ENCODE results near the gene CLN5. TPM values are rescaled to one million over a fixed set of nuclear protein-coding genes. Genes with fewer than 3 reads are reported as not detected.

The CLN5 gene
- total and polyA plus RNA-seq, 2 of the 4 experiments (the other 2 are of a cell fraction): 11.3 to 15.1 TPM

DNA sequence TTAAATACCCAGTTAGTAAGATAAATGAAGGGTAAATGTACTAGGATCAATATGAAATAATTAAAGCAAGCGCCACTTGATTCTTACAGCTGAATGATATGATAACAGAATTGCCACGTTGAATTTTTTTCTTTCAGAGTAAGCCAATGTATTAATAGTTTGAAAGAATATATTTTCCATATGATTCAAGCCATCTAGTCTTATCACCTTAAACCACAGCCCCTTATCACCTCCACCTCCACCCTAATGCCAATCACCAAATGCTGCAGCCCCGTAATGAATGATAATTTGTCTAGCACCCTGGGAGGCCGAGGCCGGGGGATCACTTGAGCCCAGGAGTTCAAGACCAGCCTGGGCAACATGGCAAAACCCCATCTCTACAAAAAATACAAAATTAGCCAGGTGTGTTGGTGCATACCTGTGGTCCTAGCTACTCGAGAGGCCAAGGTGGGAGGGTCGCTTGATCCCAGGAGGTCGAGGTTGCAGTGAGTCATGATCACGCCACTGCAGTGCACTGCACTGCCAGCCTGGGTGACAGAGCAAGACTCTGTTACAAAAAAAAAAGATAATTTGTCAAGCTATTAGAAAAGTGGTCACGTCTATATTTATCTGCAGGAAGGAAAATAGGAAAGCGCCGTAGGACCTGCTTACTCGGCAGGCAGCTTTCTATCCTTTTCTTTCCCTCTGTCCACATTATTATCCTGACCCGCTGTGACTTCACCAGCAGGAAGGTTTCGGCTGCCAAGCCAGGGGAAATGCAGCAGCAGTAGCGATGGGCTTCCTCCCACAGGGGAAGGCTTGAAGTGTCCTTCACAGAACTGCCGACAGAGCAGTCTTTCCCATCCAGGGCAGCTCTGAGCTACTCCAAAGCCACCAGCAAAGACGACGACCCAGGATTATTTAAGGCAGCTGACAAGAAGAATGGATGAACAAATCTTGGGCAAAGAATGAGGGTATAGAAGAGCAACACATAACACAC is 19.7 kb upstream of the CLN5 start:
- CTCF ChIA-PET: no interaction called here
- H4K5ac ChIP-seq (ENCODE audit: low read depth, low read length): no peak overlapping the region
- no peaks in the 10 kb centered on the region for H3K79me1 ChIP-seq (ENCODE audit: low read depth in 1 of 2, low read length in 2 of 2)
- H3K9me1 ChIP-seq (ENCODE audit: insufficient read depth, low read length): no peaks in the 10 kb centered on the region
- H4K20me1 ChIP-seq (ENCODE audit: insufficient read depth, low read length): no peaks in the 10 kb centered on the region
- H3K4me1 ChIP-seq (ENCODE audit: control insufficient read depth, insufficient read depth, low read length): no peaks in the 10 kb centered on the region
- no peak overlapping the region for H2AK9ac ChIP-seq (replicated peaks; ENCODE audit: low read depth, low read length, poor library complexity)
- H3K14ac ChIP-seq (replicated peaks; ENCODE audit: low read depth, low read length): no peak overlapping the region
- no peak overlapping the region for H3K56ac ChIP-seq (ENCODE audit: extremely low read depth, insufficient read depth, low read length)
- no peak overlapping the region for H3K4me3 ChIP-seq (ENCODE audit: insufficient read depth, low read depth, low read length)
- H3K27me3 ChIP-seq (ENCODE audit: control insufficient read depth, insufficient read depth, low read length): peaks cover 20% of the 10 kb centered on the region
- no peak overlapping the region for H2BK20ac ChIP-seq (ENCODE audit: low read depth, low read length)
- H2BK120ac ChIP-seq (ENCODE audit: low read depth, low read length): no peak overlapping the region
- H4K8ac ChIP-seq (ENCODE audit: low read depth in 2 of 2, low read length in 2 of 2): no peak overlapping the region
- H3K36me3 ChIP-seq (ENCODE audit: control insufficient read depth, insufficient read depth, low read length): no peaks in the 10 kb centered on the region
- H2AFZ ChIP-seq (replicated peaks; ENCODE audit: low read length, poor library complexity): no peak overlapping the region
- H3K23ac ChIP-seq (ENCODE audit: low read depth, low read length): no peak overlapping the region
- intact Hi-C loops (cut with micrococcal nuclease): no loop called here
- no peak overlapping the region for H3K9ac ChIP-seq (ENCODE audit: low read depth, low read length)
- H2BK5ac ChIP-seq (ENCODE audit: low read depth, low read length, poor library complexity, severe bottlenecking): no peak overlapping the region
- ATAC-seq (ENCODE audit: low read depth) (no peak), DNase-seq (no peak)
- H3K27ac ChIP-seq (ENCODE audit: insufficient read depth, low read length): no peak overlapping the region
- no CpG with 5 or more reads among the region's 19 CpGs for WGBS, 2 experiments (ENCODE audit: extremely low coverage in 2 of 2, insufficient read length in 1 of 2)
- H3K18ac ChIP-seq (ENCODE audit: low read depth, low read length): no peak overlapping the region
- no peak overlapping the region for H2AK5ac ChIP-seq (ENCODE audit: low read depth, low read length)
- TF ChIP-seq NFE2L2 (IDR thresholded peaks at IDR 0.05; ENCODE audit: low read depth, low read length): no peak
- no peak for TF ChIP-seq FOS (IDR thresholded peaks at IDR 0.05; ENCODE audit: low read depth, low read length)
- TF ChIP-seq, protein P1, sequence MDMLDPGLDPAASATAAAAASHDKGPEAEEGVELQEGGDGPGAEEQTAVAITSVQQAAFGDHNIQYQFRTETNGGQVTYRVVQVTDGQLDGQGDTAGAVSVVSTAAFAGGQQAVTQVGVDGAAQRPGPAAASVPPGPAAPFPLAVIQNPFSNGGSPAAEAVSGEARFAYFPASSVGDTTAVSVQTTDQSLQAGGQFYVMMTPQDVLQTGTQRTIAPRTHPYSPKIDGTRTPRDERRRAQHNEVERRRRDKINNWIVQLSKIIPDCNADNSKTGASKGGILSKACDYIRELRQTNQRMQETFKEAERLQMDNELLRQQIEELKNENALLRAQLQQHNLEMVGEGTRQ (IDR thresholded peaks at IDR 0.05; ENCODE audit: low read depth, low read length): no peak
- no peak for TF ChIP-seq POLR2A (IDR thresholded peaks at IDR 0.05; ENCODE audit: low read depth, low read length)
- TF ChIP-seq MAFK (IDR thresholded peaks at IDR 0.05; ENCODE audit: low read depth, low read length): no peak
- TF ChIP-seq MAZ (IDR thresholded peaks at IDR 0.05; ENCODE audit: borderline replicate concordance, low read depth, low read length): no peak
- TF ChIP-seq RAD21 (IDR thresholded peaks at IDR 0.05; ENCODE audit: low read length): no peak
- no peak for TF ChIP-seq RFX5 (IDR thresholded peaks at IDR 0.05; ENCODE audit: low read depth, low read length)
- no peak for TF ChIP-seq MXI1 (IDR thresholded peaks at IDR 0.05; ENCODE audit: borderline replicate concordance, low read depth, low read length)
- TF ChIP-seq CHD1 (IDR thresholded peaks at IDR 0.05; ENCODE audit: low read depth, low read length): no peak
- TF ChIP-seq, protein P2, sequence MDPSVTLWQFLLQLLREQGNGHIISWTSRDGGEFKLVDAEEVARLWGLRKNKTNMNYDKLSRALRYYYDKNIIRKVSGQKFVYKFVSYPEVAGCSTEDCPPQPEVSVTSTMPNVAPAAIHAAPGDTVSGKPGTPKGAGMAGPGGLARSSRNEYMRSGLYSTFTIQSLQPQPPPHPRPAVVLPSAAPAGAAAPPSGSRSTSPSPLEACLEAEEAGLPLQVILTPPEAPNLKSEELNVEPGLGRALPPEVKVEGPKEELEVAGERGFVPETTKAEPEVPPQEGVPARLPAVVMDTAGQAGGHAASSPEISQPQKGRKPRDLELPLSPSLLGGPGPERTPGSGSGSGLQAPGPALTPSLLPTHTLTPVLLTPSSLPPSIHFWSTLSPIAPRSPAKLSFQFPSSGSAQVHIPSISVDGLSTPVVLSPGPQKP (IDR thresholded peaks at IDR 0.05; ENCODE audit: borderline replicate concordance, low read depth, low read length): no peak
- TF ChIP-seq RCOR1 (IDR thresholded peaks at IDR 0.05; ENCODE audit: insufficient replicate concordance, low read length): no peak
- H2BK15ac ChIP-seq (ENCODE audit: low read depth, low read length): no peak overlapping the region
- no peaks in the 10 kb centered on the region for H3K9me3 ChIP-seq (ENCODE audit: control insufficient read depth, insufficient read depth, low read length)
- in situ Hi-C loops (cut with MboI; ENCODE audit: low sequenced_read_pairs): no loop called here
- no TSS peak for BruUV-seq (replicated peaks)
- dilution Hi-C loops (cut with HindIII; ENCODE audit: low sequenced_read_pairs, unreplicated experiment): no loop called here
- H3K4ac ChIP-seq (ENCODE audit: low read depth, low read length): no peak overlapping the region
- POLR2A ChIA-PET (ENCODE audit: unreplicated experiment): no interaction called here
- H4K91ac ChIP-seq (ENCODE audit: insufficient read depth, low read depth, low read length): no peak overlapping the region
- H3K4me2 ChIP-seq (ENCODE audit: low read depth, low read length): no peak overlapping the region
